Pons (tissue), 1 donor: ENCODE data around the gene USP38.
"Not testable (repeated sequence)": the region's sequence is repeated elsewhere in the genome, so short reads cannot be mapped to it uniquely, and the experiment has no call there.

ENCODE experiments used
- DNase-seq: peaks from one replicate; pipeline ENCODE4 v3.0.0-alpha.2; 2016; ENCODE audit warnings: low spot score

USP38 gene

GRCh38 chr4:143215873-143216272 is 31.2 kb downstream of the USP38 start:
- no peak for DNase-seq

DNA sequence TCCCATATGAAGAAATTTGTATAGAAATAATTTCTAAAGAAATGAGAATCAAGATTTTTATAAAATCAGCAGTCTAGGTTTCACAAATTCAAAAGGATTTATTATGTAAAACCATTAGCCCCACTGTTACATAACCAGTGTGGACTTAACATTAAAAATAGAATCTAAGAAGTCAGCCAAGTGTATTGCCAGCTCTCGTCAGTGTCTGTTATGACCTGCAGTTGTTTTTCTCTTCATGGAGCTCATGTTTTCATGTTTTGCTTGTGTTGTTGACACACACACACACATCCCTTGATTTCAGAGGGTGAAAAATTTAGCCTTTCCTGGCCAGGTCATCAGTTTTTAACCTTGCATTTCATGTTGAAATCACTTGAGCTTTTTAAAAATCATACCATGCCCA is 39.5 kb downstream of the USP38 start:
- DNase-seq = peak; percentile 32

DNA sequence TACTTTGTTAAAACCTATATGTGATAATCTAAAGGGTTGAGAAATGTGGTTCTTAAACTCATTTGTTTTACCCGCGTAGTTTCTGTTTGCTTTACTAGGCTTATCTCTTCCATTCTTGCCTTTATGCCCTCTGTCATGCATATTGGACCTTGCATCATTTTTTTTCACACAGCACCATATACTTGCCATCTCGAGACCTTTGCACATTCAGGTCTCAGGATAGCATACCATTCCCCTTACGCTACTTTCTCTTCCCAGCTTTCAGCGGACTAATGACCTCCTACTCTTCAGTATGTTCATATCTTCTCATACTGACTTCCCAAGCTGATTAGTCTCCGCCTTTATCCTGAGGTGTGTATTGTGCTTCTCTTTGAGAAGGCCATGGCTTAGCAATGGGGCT is 40.5 kb downstream of the USP38 start:
- DNase-seq = no peak

- no peak for DNase-seq
Measured at GRCh38 chr4:143230683-143231082, 46.0 kb downstream of the USP38 start.

GRCh38 chr4:143232277-143232676 is 47.6 kb downstream of the USP38 start:
- no peak for DNase-seq

DNA sequence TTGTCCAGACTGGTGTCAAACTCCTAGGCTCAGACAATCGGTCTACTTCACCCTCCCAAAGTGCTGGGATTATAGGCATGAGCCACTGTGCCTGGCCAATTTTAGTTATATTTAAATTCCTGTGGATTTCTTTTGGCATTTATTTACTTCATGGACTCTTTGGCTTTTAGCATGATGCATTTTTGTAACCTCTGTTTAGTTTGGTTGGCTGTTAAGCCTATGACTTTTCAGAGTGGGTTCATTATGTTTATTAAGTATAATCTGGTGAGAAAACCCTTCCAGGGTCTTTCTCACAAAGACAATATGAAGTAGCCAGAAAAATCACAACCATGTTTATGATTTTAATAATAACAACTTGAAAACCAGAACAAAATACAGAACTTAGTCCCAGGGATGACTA is 49.4 kb downstream of the USP38 start:
- no peak for DNase-seq

DNA sequence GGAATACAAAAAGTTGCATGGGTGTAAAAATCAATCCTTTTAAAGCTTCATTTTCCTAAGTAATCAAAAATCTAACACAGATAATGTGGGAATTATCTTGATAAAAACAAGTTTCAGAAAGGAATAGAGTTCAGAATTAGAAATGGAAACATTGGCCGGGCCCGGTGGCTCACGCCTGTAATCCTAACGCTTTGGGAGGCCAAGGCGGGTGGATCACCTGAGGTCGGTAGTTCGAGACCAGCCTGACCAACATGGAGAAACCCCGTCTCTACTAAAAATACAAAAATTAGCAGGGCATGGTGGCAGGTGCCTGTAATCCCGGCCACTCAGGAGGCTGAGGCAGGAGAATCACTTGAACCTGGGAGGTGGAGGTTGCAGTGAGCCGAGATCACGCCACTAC is 52.5 kb downstream of the USP38 start:
- not testable (repeated sequence) for DNase-seq

GRCh38 chr4:143240939-143241679 is 56.4 kb downstream of the USP38 start:
- no peak for DNase-seq

DNA sequence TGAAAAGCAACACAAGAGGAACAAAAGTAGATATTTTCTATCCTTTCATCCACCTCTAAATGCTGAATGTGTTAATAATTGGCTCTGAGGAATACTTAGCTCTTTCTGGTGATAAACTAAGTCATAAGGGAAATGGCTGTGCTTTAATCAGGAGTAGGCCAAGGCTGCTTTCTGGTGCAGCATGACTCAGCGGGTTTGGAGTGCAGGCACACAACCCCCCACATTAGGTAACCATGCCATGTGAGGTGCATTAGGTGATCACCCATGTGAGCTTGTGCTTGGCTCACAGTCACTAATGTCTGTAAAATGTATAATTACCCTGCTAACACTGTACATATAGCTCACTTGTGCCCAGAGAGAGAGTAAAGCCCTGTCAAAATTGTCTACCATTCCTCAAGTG is 57.2 kb downstream of the USP38 start:
- DNase-seq = no peak

- no peak for DNase-seq
Measured at GRCh38 chr4:143243041-143243440, 58.3 kb downstream of the USP38 start.

DNA sequence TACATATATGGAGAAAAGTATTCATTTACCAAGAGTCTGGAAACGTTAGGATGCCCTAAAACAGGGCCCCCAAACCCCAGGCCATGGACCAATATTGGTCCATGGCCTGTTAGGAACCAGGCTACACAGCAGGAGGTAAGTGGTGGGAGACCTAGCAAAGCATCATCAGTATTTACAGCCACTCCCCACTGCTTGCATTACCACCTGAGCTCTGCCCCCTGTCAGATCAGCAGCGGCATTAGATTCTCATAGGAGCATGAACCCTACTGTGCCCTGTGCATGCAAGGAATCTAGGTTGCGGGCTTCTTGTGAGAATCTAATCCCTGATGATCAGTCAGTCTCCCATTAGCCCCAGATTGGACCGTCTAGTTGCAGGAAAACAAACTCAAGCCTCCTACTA is 62.3 kb downstream of the USP38 start:
- no peak for DNase-seq

DNA sequence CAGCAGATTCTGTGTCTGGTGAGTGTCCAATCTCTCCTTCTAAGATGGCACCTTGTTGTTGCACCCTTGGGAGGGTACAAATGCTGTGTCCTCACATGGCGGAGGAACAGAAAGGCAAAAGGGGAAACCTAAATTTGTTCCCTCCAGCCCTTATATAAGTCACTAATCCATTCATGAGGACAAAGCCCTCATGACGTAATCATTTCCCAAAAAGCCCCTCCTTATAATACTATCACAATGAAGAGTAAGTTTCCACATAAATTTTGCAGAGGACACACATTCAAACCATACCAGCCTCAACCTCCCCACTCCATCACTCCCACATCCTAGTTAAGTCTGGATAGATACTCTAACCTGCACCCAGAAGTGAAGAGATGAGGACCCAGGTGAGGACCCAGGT is 63.1 kb downstream of the USP38 start:
- DNase-seq = no peak

DNA sequence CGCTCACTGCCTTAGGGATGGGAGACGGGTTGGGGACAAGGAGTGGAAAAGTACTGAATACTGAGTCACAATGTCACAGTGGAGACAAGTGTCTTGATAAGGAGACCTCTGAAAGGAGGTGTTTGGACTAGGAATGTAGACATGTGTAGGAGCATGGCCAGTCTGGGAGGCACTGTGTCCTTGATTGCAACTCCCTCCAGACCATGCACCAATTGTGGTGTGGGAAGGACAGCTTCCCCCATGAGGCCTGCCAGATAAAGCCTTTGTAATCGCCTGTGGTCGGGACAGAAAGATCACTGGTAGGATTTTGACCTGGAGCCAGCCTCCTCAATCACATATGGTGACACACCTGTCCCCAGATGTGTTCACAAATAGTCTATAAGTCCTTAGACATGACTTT is 64.1 kb downstream of the USP38 start:
- DNase-seq = no peak

DNA sequence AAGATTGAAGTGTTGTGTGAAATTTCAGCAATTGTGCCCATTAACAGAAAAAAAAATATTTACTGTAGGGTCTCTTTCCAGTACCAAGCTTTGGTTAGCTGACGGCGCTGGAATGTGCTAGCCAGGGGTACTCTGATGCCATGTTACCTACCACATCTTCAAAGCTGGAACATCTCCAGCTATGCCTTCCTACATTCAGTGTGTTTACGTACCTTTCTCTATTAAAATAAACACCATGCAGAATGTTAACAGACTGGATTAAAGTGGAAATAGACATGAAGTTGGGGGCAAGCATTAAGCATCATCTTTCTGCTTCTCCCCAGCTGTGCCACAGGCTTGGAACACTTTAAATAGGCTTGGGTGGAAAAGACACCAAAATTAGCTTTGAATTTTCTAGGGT is 65.9 kb downstream of the USP38 start:
- DNase-seq = no peak

DNA sequence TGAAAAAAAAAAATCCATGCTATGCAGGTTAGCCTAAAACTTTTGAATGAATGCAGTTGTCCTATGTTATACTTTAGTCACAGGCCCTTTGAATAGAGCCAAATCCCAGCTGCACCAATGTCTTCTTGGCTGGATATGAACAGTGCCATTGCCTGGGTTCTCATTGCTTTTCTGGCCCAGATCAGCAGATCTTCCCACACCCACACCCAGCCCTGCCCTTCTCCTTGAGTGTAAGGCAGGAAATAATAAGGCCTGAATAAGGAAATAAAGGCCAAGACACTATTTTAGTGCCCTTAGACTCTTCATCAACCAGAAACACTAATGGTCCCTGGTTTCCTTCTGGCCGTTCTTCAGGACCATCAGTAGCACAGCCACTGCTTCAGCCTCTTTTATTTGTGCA is 66.6 kb downstream of the USP38 start:
- DNase-seq = no peak

GRCh38 chr4:143251779-143252178 is 67.1 kb downstream of the USP38 start:
- no peak for DNase-seq

DNA sequence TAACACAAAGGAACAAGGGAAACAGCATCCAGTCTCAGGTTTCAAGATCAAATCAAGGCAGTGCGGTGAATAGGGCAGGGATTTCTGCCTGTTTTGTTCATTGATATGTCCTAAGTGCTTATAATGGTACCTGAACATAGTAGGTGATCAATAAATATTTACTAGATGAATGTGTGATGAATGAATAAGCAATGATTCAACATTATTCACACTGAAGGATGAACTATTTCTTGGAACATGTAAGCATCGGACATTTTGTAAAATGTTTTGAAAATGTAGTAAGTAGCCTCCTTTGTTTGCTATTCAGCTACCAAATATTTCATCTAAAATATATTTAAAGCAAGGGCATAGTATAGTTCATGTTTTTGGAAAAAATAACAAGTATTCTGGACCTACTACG is 67.8 kb downstream of the USP38 start:
- no peak for DNase-seq

DNA sequence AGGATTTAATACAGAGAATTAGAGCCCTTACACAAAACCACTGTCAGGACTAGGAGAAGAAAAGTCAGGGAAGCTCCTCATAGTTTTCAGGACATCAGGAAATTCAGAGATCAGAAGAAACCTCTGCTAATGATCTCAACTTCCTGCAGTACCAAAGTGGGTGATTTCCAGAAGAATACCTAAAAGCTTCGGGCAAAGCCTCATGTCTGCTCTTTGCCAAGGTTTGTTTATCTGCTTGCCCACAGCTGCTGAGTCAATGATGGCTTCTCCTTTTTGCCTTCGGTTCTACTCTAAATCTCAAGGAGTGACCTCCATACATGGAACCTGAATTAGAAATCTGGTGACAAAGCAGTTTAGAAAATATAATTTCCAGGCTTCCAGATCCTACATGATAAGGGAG is 68.4 kb downstream of the USP38 start:
- no peak for DNase-seq

- DNase-seq = no peak
Measured at GRCh38 chr4:143254491-143255226, 69.9 kb downstream of the USP38 start.

DNA sequence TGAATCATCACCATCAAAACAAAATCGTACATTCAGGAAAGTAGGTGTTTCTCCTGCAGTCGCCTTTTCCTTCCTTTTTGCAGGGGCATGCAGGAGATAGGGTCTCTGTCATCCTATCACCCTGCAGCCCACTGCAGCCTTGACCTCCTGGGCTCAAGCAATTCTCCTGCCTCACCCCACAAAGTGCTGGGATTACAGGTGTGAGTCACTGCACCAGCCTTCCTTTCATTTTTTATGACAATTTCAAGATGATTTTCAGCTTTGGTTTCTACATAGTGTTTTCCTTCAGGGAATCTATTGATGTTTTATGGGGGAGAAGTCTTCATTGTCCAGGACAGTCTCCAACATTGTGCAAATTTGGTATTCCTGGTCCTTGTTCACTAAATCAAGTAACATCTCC is 71.7 kb downstream of the USP38 start:
- no peak for DNase-seq

- no peak for DNase-seq
Measured at GRCh38 chr4:143257356-143257755, 72.6 kb downstream of the USP38 start.

DNA sequence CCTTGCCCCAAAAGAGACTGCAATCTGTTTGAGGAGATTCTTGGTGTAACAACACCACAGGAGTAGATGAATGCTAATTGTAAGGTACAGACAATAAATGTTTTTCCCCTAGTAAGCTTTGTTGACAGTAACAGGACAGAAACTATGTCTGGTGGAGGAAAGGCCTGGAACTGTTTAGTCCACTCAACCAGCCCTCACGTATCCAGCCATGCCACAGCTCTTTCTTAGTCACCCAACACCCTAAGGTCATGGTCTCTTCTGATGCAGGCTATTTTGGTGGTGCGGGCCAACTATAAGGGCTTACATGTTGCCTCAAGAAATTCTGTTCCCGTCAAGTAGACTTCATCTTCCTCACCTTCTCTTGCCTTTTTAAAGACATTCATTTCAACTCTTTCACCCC is 76.0 kb downstream of the USP38 start:
- DNase-seq = no peak

- no peak for DNase-seq
Measured at GRCh38 chr4:143262838-143263237, 78.1 kb downstream of the USP38 start.

- DNase-seq = not testable (repeated sequence)
Measured at GRCh38 chr4:143267690-143268089, 83.0 kb downstream of the USP38 start.
